22Rv1 (cell line): Measurements from ENCODE around the gene PRSS38.

Experiments used
- ZFX ChIP-seq: fragments of 450-650 bp; IDR thresholded peaks from 2 replicates; pipeline ENCODE4 v1.6.1; 2017; ENCODE audit warnings: antibody characterized with exemption, borderline replicate concordance
- TF ChIP-seq, protein P1 (sequence below): fragments of 450-650 bp; IDR thresholded peaks from 2 replicates; pipeline ENCODE4 v1.5.1; 2017; ENCODE audit warnings: mild to moderate bottlenecking

DNA sequence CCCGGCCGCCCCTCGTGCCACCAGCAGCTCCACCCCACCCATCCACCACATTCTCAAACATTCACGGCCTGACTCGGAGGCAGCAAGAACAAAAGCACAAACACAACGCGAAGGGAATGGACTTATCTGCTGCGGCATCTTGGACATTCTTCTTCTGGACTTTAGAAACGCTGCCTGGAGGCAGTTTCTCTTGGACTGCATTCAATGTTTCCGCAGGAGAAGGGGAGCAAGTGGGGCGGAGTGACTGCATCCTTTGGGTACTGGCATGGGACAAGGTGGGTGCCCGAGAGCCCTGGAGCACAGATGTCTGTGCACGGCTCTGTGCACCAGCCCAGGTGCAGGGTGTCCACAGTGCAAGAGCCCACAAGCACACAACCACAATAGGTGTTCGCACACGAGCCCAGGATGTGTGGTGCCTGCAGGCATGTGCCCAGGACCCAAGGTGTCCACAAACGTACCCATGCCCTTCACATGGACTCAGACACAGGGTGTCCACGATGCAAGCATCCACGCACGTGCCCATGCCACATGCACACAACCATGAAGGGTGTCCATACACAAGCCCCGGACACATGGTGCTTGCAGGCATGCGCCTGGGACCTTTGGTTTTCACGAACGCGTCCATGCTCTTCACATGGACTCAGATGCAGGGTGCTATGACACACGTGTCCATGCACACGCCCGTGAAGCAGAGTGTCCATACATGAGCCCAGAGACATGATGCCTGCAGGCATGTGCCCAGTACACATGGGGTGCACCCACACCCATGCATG lies 78.7 kb downstream of the PRSS38 start:
- TF ChIP-seq, protein P1, sequence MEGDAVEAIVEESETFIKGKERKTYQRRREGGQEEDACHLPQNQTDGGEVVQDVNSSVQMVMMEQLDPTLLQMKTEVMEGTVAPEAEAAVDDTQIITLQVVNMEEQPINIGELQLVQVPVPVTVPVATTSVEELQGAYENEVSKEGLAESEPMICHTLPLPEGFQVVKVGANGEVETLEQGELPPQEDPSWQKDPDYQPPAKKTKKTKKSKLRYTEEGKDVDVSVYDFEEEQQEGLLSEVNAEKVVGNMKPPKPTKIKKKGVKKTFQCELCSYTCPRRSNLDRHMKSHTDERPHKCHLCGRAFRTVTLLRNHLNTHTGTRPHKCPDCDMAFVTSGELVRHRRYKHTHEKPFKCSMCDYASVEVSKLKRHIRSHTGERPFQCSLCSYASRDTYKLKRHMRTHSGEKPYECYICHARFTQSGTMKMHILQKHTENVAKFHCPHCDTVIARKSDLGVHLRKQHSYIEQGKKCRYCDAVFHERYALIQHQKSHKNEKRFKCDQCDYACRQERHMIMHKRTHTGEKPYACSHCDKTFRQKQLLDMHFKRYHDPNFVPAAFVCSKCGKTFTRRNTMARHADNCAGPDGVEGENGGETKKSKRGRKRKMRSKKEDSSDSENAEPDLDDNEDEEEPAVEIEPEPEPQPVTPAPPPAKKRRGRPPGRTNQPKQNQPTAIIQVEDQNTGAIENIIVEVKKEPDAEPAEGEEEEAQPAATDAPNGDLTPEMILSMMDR = no peak
- no peak for TF ChIP-seq ZFX
